NCI-H1694 treated with DMSO at 0.1 percent for 48 hours (cell line): ENCODE data around the gene GSDME.

ENCODE experiments used
- DNase-seq: peaks from one replicate; lab custom pipeline; 2025; lab: John Stamatoyannopoulos, UW

The GSDME gene

GRCh38 chr7:24705461-24705954 lies 51.8 kb downstream of the GSDME start:
- no peak for DNase-seq

DNA sequence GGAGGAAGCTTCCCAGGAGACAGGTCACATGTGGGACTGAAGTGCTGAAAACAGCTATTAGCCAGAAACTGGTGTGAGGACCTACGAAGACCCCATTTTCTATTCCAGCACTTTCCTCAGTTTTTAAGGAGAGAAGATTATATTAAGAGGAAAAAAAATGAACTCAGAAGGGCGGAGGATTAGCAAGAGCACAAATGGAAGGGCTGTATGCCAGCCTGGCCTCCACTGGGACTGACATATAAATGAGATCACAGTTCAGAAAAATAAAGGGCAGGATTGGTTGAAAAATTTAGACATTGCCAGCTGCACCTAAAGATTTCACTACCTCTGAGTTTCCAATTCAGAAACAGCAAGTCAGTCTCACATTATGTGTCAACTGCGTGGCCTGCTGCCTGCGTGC lies 53.0 kb downstream of the GSDME start:
- no peak for DNase-seq

GRCh38 chr7:24703296-24703695 lies 54.0 kb downstream of the GSDME start:
- DNase-seq = no peak

DNA sequence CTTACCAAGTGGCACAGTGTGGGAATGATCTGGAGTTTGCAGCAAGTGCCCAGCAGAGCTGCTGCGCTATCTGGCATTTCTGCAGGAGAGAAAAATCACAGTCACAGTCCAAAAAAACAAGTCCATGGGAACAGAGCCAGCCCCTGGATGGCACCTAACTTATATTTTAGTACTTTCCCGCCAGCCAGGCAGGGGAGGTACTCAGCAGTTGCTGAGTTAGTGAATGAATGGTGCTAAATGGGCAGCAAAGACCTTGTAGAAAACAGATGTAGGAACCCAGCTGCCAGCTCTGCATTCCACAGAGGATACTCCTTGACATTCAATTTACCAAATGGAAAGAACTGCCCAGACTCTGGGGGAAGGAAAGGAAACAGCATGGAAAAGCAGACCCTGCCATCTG lies 54.5 kb downstream of the GSDME start:
- no peak for DNase-seq

DNA sequence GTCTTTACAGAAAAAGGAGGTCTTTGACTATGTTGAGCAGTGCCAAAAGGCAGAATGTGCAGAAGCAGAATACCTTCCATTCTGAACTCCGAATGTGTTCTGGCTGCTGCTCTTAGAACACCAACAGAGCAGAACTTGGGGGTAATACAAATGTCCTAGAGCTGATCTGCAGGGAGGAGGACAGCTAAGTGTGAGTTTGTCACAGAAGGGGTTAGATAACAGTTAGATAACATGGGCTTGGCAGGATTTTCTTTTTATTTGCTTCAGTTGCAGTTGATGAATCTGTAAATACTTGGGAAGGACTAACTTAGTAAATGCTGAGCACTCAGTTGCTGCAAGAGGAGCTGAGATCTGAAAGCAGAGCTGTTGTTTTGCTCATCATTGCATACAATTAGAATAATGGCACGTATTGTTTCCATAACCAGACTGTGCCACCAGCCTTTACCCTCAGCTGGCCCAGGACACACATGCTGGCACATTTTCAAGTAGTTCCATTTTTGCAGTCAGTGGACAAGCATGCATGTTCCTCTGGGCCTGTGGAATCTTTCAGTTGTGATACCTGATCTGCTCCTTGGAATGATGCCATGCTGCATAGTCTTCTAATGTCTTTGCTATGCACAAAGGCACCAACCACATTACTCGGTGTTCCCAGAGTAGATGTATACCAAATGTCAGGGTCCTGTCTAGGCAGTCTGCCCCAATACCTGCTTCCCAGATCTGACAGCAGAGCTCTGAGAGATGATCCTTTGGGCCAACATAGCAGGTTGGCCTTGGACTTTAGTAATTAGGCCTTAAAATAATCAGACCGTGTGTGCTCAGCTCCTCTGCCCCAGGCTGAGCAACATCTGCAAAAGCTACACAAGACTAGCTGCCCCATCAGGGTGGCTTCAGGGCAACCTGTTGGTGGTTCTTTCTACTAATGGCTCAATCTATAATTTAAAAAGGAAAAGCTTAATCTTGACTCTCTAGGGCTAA lies 55.7 kb downstream of the GSDME start:
- no peak for DNase-seq

GRCh38 chr7:24700521-24701260 lies 56.6 kb downstream of the GSDME start:
- no peak for DNase-seq

- DNase-seq = no peak
Observed at GRCh38 chr7:24698531-24699266, 58.6 kb downstream of the GSDME start.

DNA sequence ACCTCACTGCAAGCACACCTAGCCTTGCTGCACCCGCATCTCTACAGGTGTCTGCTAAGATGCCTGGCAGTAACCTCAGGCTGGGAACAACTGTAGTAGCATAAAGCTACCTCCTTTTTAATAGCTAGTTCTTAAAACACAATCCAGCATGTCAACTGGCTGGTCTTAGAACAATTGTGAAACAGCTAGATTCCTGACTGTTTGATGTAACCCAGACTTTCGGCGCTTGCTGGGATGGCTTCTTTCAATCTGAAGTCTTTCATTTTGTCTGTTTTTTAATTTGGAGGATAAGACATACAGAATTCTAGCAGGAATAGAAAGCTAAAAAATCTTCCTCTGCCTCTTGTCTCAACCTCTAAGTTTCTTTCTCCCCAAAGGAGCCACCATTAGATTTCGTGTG lies 59.8 kb downstream of the GSDME start:
- no peak for DNase-seq

DNA sequence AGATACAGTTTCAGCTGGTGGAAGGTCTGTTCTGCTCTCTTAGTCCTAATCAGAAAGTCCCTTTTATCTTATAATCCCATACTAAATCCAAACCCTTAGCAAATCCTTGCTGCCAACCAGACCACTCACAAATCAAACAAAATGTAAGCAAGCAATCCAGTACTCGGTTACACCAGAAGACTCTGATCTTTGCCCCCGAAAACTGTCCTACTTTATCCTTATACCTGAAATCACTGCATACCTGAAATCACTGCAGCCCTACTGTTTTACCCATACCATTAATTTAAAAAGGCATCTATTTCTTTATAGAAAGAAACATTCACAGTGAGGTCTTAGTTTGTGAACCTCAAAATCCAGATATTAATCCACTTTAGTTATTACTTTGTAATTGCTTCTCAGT lies 64.7 kb downstream of the GSDME start:
- no peak for DNase-seq

- DNase-seq = no peak
Observed at GRCh38 chr7:24690251-24690650, 67.0 kb downstream of the GSDME start.

GRCh38 chr7:24685708-24686107 lies 71.6 kb downstream of the GSDME start:
- no peak for DNase-seq

DNA sequence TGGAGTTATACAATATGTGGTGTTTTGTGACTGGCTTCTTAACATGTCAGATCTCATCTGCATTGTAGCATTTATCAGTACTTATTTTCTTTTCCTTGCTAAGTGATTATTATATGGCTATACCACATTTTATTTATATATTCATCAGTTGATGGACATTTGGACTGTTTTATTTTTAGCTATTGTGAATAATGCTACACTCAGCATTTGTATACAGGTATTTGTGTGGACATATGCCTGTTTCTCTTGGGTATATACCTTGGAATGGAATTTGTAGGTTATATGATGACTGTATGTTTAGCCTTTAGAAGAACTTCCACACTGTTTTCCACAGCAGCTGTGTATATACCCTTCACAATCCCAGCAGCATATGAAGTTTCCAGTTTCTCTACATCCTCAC lies 86.5 kb downstream of the GSDME start:
- DNase-seq = no peak

- no peak for DNase-seq
Observed at GRCh38 chr7:24669971-24670591, 87.2 kb downstream of the GSDME start.

- DNase-seq = no peak
Observed at GRCh38 chr7:24668927-24669635, 88.2 kb downstream of the GSDME start.

- peak; percentile 70 for DNase-seq
Observed at GRCh38 chr7:24665564-24666294, 91.5 kb downstream of the GSDME start.

DNA sequence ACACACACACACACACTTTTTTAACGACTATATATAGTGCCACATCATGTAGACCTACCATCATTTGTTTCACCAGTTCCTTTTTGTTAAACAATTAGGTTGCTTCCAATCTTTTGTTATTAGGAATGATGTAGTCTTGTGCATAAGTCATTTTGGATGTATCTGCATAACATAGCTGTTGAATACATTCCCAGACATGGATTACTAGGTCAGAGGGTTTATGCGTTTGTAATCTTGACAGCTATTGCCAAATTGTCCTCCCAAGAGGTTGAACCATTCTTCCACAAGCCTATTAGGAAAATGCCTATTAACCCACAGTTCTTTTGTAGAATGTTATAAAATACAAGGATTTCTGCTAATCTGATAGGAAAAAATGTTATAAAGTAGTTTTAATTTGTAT lies 96.7 kb downstream of the GSDME start:
- DNase-seq = no peak

GRCh38 chr7:24659505-24659904 lies 97.8 kb downstream of the GSDME start:
- no peak for DNase-seq

- DNase-seq = no peak
Observed at GRCh38 chr7:24657980-24658379, 99.3 kb downstream of the GSDME start.

- DNase-seq = no peak
Observed at GRCh38 chr7:24656608-24657007, 100.7 kb downstream of the GSDME start.

DNA sequence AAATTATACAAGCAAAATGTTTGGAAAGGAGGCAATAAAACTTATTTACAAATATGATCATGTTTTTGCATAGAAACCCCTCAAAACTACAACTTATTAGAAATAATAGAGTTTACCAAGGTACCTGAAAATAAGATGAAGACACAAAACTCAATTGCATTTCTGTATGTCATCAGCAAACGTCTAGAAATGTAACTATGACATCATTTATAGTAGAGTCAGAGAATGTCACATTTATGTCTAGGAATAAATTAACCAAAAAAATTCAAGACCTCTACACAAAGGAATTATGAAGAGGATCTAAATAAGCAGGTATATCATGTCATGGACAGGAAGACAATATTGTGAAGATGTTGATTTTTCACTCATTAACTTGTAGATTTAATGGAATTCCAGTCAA lies 103.0 kb downstream of the GSDME start:
- DNase-seq = no peak
